ENCODE data around the gene CD200R1.

CD200R1 gene

DNA sequence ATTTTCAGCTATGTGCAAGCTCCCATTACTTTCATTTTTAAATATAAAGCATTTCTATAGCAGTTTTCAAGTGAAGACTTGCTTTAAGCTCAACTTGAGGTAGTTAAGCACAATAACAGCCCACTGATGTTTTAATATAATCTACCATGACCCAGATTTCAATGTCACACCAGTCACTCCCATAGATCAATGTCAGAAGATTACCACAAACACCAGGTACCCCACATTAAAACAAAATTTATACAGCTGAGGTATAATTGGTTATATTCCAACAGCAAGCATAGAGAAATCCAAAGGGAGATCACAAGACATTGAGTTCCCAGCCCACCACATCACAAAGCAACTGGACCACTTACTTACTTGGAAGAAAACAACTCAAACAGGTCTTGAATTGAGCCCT, 38.7 kb upstream of the CD200R1 start:
- Histone ChIP-seq H3K79me2 (ENCODE audit: insufficient read depth, low read depth) (peaks cover 41% of the 10 kb centered on the region), H2AFZ (ENCODE audit: low read depth) (no peak overlapping the region), H3K27ac (no peak overlapping the region), H3K4me3 (IDR thresholded peaks at IDR 0.05; ENCODE audit: insufficient read depth, low read depth, low read length) (no peak overlapping the region), H3K9ac (no peak overlapping the region), H4K20me1 (ENCODE audit: insufficient read depth) (0 out of 2 replicates have a peak, but pooled peaks cover 3% of the 10 kb centered on the region), H3K27me3 (ENCODE audit: insufficient read depth, low read depth) (no peaks in the 10 kb centered on the region), H3K4me2 (no peak overlapping the region), H3K36me3 (ENCODE audit: insufficient read depth) (peaks cover 13% of the 10 kb centered on the region; the same call in 1 of the 2 replicates), H3K4me1 (ENCODE audit: low read depth, poor library complexity, severe bottlenecking) (peaks cover 9% of the 10 kb centered on the region)
- TF ChIP-seq, protein P1, sequence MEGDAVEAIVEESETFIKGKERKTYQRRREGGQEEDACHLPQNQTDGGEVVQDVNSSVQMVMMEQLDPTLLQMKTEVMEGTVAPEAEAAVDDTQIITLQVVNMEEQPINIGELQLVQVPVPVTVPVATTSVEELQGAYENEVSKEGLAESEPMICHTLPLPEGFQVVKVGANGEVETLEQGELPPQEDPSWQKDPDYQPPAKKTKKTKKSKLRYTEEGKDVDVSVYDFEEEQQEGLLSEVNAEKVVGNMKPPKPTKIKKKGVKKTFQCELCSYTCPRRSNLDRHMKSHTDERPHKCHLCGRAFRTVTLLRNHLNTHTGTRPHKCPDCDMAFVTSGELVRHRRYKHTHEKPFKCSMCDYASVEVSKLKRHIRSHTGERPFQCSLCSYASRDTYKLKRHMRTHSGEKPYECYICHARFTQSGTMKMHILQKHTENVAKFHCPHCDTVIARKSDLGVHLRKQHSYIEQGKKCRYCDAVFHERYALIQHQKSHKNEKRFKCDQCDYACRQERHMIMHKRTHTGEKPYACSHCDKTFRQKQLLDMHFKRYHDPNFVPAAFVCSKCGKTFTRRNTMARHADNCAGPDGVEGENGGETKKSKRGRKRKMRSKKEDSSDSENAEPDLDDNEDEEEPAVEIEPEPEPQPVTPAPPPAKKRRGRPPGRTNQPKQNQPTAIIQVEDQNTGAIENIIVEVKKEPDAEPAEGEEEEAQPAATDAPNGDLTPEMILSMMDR (conservative IDR thresholded peaks at IDR 0.05; ENCODE audit: low read depth, low read length) = no peak

- Histone ChIP-seq H4K20me1 (ENCODE audit: insufficient read depth) (0 out of 2 replicates have a peak, but pooled peaks cover 3% of the 10 kb centered on the region), H3K9ac (no peak overlapping the region), H3K4me2 (no peak overlapping the region), H3K27me3 (ENCODE audit: insufficient read depth, low read depth) (no peaks in the 10 kb centered on the region), H3K79me2 (ENCODE audit: insufficient read depth, low read depth) (0 out of 2 replicates have a peak, but pooled peaks cover 4% of the 10 kb centered on the region), H3K4me1 (ENCODE audit: low read depth, poor library complexity, severe bottlenecking) (peaks cover 37% of the 10 kb centered on the region), H3K4me3 (IDR thresholded peaks at IDR 0.05; ENCODE audit: insufficient read depth, low read depth, low read length) (no peak overlapping the region), H3K36me3 (ENCODE audit: insufficient read depth) (peaks cover 5% of the 10 kb centered on the region; the same call in 1 of the 2 replicates), H3K27ac (no peak overlapping the region), H2AFZ (ENCODE audit: low read depth) (no peak overlapping the region)
- TF ChIP-seq, protein P1 (conservative IDR thresholded peaks at IDR 0.05; ENCODE audit: low read depth, low read length) = no peak
Measured at GRCh38 chr3:113008117-113008516, 33.2 kb upstream of the CD200R1 start.

- H3K4me3 ChIP-seq (IDR thresholded peaks at IDR 0.05; ENCODE audit: insufficient read depth, low read depth, low read length) = no peak overlapping the region
- H3K79me2 ChIP-seq (ENCODE audit: insufficient read depth, low read depth) = no peaks in the 10 kb centered on the region
- no peaks in the 10 kb centered on the region for H4K20me1 ChIP-seq (ENCODE audit: insufficient read depth)
- H3K27ac ChIP-seq = peak overlapping the region; percentile 60
- H3K9ac ChIP-seq = peak overlapping the region; percentile 29; the same call in 1 of the 2 replicates
- H3K4me1 ChIP-seq (ENCODE audit: low read depth, poor library complexity, severe bottlenecking) = peaks cover 37% of the 10 kb centered on the region
- no peaks in the 10 kb centered on the region for H3K27me3 ChIP-seq (ENCODE audit: insufficient read depth, low read depth)
- peak overlapping the region; percentile 75 for H3K4me2 ChIP-seq
- H3K36me3 ChIP-seq (ENCODE audit: insufficient read depth) = peaks cover 5% of the 10 kb centered on the region; the same call in 1 of the 2 replicates
- no peak overlapping the region for H2AFZ ChIP-seq (ENCODE audit: low read depth)
- TF ChIP-seq, protein P1 (conservative IDR thresholded peaks at IDR 0.05; ENCODE audit: low read depth, low read length) = no peak
Measured at GRCh38 chr3:113006359-113007056, 31.6 kb upstream of the CD200R1 start.

- H4K20me1 ChIP-seq (ENCODE audit: insufficient read depth) = no peaks in the 10 kb centered on the region
- no peak overlapping the region for H2AFZ ChIP-seq (ENCODE audit: low read depth)
- H3K4me2 ChIP-seq = peak overlapping the region; percentile 75
- TF ChIP-seq, protein P1 (conservative IDR thresholded peaks at IDR 0.05; ENCODE audit: low read depth, low read length) = no peak
- H3K9ac ChIP-seq = peak overlapping the region; percentile 29; the same call in 1 of the 2 replicates
- H3K4me1 ChIP-seq (ENCODE audit: low read depth, poor library complexity, severe bottlenecking) = peaks cover 37% of the 10 kb centered on the region
- no peaks in the 10 kb centered on the region for H3K79me2 ChIP-seq (ENCODE audit: insufficient read depth, low read depth)
- peak overlapping the region; percentile 60 for H3K27ac ChIP-seq
- H3K27me3 ChIP-seq (ENCODE audit: insufficient read depth, low read depth) = no peaks in the 10 kb centered on the region
- no peak overlapping the region for H3K4me3 ChIP-seq (IDR thresholded peaks at IDR 0.05; ENCODE audit: insufficient read depth, low read depth, low read length)
- peaks cover 6% of the 10 kb centered on the region; the same call in 1 of the 2 replicates for H3K36me3 ChIP-seq (ENCODE audit: insufficient read depth)
Measured at GRCh38 chr3:113005611-113006010, 30.7 kb upstream of the CD200R1 start.

Data from KMS-11 (cell line).